ENCODE results near the gene PCMTD2. TPM values are rescaled to one million over a fixed set of nuclear protein-coding genes. Genes with fewer than 3 reads are reported as not detected.

PCMTD2 gene
- total and polyA plus RNA-seq, 2 of the 13 experiments (the other 11 are each of a cell fraction or from before 2014, with no cell fraction given): 47.0 to 76.9 TPM

GRCh38 chr20:64255361-64256281 lies at the start of gene PCMTD2 (continued):
- TF ChIP-seq ZNF337 (CRISPR knock-in tag; IDR thresholded peaks at IDR 0.05; ENCODE audit: borderline replicate concordance, low read depth) (0 out of 2 replicates have a peak, but pooled peaks have one; percentile 20), POLR2G (IDR thresholded peaks at IDR 0.05; ENCODE audit: low read depth, low read length) (peak; percentile 97), DBP (CRISPR knock-in tag; IDR thresholded peaks at IDR 0.05; ENCODE audit: not compliant biosample characterization) (no peak), ZBTB14 (CRISPR knock-in tag; IDR thresholded peaks at IDR 0.05) (no peak; the same call in 1 of the 2 replicates), U2AF1 (optimal IDR thresholded peaks at IDR 0.05; ENCODE audit: low read depth, low read length) (no peak), ARID5B (CRISPR knock-in tag; IDR thresholded peaks at IDR 0.05) (peak; percentile 55; the same call in 1 of the 2 replicates), ZNF264 (CRISPR knock-in tag; IDR thresholded peaks at IDR 0.05) (no peak), HBP1 (CRISPR knock-in tag; IDR thresholded peaks at IDR 0.05; ENCODE audit: low read depth) (peak; percentile 50; the same call in 1 of the 2 replicates), ZNF530 (CRISPR knock-in tag; IDR thresholded peaks at IDR 0.05; ENCODE audit: low read depth) (no peak), RNF2 (conservative IDR thresholded peaks at IDR 0.05; ENCODE audit: low read depth) (peak; percentile 98), LBX2 (CRISPR knock-in tag; IDR thresholded peaks at IDR 0.05; ENCODE audit: borderline replicate concordance) (peak; percentile 99), RELA (CRISPR knock-in tag; IDR thresholded peaks at IDR 0.05) (peak; percentile 45; the same call in 1 of the 2 replicates), CBX2 (IDR thresholded peaks at IDR 0.05; ENCODE audit: low read depth, low read length) (no peak), CBX2 (CRISPR knock-in tag; IDR thresholded peaks at IDR 0.05; ENCODE audit: low read depth) (peak; percentile 94; the same call in 1 of the 2 replicates), TCF7L2 (IDR thresholded peaks at IDR 0.05; ENCODE audit: low read depth, low read length) (no peak), ZNF451 (CRISPR knock-in tag; IDR thresholded peaks at IDR 0.05) (peak; percentile 98), ZNF296 (CRISPR knock-in tag; conservative IDR thresholded peaks at IDR 0.05) (no peak), SYNCRIP (IDR thresholded peaks at IDR 0.05; ENCODE audit: insufficient read depth, low read depth, low read length) (no peak)
